HG02571 (cell line): ENCODE results near the gene SEC24D.
"Not testable (repeated sequence)": the region's sequence is repeated elsewhere in the genome, so short reads cannot be mapped to it uniquely, and the experiment has no call there.

Source experiments
- ATAC-seq: cut with Tn5 transposase; IDR thresholded peaks from one replicate; pipeline ENCODE4 v1.9.1; 2021; ENCODE audit warnings: mild to moderate bottlenecking, moderate library complexity; ENCODE audit not compliant: unreplicated experiment

Gene SEC24D

DNA sequence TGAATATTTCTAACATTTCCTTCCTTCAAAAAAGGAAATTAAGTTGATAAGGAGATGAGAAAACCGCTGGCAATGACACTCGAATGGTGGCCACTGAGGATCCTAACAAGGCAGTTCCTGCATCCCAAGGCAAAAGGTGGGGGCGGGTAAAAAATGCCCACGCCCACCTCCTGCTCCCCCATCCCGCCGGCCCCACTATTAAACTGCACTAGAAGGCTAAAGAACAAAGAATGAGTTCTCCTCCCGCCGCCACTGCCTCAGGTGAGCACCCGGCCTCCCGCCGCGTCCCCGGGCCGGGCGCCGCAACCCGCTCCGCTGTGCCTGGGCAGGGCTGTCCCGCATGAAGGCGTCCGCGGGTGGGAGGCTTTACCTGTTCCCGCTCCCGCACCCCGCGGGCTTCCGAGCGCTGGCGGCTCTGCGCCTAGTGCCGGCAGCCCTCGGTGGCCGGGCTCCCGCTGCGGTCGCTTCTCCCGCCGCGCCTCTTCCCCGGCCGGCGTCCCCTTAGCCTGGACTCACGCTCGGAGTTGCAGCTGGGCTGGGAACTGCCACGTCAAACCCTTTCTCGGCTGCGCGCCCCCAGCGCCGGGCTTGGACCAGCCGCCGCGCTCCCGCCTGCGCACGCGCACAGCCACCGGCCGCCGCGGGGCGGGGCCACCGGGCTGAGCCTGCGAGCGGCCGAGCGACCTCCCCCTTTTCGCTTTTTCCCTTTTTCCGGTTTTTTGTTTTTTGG lies at the start of gene SEC24D:
SEC24D (minus strand) TSS at position 556 of the 730 bp plus-strand sequence. CDS start 2,430 bp downstream, outside the sequence.
- ATAC-seq = peak; percentile 56

GRCh38 chr4:118884716-118885115 lies 48.8 kb upstream of the SEC24D start:
- ATAC-seq = no peak

GRCh38 chr4:118883861-118884260 lies 47.9 kb upstream of the SEC24D start:
- no peak for ATAC-seq

DNA sequence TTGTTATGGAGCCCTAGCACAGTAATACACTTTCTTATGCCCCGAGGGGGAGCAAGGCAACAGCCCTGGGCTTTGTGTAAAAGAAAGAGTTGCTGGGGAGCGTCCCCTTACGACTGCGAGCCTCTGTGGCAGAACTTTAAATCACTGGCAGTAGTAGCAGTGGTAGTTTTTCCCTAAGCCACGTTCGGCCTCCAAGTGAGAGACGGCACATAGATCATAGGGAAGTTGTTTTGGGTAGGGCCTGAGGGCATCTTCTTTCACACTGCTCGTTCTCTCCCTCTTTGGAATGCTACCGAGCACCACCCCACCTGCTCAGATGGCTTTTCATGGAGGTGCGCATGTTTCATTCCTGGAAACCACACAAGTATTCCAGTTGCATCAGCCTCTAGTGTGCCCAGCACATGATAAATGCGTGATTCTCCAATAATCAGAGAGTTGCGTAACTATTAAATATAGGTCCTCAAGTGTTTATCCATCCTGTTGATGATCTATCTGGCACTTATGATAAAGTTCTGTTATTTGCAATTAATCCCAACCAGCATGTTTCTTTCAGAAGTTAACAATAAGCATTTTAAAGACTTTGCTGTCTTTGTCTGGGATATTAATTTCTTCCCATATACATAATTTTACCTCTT lies 45.7 kb upstream of the SEC24D start:
- no peak for ATAC-seq

DNA sequence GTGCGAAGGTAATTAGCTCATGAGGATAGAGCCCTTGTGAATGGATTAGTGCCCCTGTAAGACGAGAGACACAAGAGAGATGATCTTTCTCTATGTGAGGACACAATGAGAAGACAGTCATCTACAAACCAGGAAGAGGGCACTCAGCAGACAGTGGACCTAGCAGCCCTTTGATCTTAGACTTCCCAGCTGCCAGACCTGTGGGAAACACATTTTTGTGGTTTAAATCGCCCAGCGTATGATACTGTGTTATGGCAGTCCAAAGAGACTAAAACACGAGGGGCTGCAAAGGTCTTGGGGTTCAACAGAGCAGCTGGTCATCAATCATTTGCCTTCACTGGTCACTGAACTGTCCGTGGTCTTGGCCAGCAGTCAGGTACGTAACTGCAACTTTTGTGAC lies 43.5 kb upstream of the SEC24D start:
- ATAC-seq = no peak

- not testable (repeated sequence) for ATAC-seq
Measured at GRCh38 chr4:118878507-118878906, 42.6 kb upstream of the SEC24D start.

DNA sequence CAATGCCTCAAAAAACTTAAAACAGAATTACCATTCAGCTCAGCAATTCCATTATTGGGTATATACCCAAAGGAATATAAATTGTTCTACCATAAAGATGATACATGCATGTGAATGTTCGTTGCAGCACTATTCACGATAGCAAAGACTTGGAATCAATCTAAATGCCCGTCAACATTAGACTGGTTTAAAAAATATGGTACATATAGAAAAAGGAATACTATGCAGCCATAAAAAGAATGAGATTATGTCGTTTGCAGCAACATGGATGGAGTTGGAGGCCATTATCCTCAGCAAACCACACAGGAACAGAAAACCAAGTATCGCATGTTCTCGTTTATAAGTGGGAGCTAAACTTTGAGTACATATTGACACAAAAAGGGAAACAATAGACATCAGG lies 41.9 kb upstream of the SEC24D start:
- no peak for ATAC-seq

GRCh38 chr4:118872181-118872580 lies 36.3 kb upstream of the SEC24D start:
- no peak for ATAC-seq

DNA sequence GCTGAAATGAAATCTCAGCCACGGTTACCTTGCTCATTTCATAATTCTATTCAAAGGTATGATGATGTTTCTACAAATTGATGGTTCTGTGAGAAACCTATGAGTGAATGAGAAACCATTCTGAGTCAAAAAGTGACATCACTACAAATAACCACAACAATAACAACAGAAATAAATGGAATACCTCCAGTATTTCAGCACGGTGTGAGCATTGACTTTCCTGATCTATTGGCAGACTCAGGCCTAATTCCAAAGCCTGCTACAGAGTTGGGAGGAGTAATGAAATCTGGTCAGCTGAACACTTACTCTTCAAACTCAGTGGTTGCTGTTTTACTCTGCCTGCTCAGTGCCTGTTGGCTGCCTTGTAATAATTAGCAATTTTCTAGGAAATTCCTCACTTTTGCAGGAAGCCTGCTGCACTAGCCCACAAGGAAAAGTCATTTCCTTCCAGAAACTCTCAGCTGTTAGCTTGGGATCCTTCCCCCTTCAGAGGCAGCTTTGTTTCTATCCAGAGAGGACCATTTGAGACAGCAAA lies 33.9 kb upstream of the SEC24D start:
- no peak for ATAC-seq

DNA sequence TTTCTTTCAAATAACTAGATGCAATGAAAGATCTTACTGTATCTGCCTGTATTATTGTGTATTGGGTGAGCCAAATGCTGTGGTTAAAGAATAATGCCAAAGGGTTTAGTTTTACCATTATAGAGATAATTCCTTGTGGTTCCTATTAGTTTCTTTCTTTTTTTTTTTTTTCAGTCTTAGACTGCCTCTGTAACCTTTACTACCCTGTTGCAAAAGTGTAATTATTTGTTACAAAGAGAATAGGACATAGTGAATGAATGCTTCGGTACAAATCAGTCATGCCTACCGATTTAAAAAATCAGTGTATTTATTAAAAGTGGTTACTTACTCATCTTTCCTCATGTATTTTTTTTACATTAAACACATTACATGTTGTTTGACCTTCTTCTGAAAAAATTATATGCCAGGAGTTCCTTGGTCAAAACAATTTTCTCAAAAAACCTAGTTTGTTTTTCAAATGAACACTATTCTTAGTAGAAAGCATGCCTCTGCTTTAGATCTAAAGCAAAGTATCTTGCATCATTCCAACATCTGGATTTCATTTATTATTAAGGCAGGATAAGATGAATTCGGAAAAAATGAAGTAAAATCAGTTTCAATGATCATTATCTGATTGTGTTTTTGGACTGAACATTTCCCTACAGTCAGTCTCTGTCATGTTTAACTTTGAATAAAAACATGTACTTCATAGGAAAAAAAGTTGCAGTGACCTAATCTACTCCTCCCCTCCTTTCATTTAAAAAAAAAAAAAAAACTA lies 31.6 kb upstream of the SEC24D start:
- ATAC-seq = no peak

- ATAC-seq = no peak
Measured at GRCh38 chr4:118866442-118866841, 30.5 kb upstream of the SEC24D start.

DNA sequence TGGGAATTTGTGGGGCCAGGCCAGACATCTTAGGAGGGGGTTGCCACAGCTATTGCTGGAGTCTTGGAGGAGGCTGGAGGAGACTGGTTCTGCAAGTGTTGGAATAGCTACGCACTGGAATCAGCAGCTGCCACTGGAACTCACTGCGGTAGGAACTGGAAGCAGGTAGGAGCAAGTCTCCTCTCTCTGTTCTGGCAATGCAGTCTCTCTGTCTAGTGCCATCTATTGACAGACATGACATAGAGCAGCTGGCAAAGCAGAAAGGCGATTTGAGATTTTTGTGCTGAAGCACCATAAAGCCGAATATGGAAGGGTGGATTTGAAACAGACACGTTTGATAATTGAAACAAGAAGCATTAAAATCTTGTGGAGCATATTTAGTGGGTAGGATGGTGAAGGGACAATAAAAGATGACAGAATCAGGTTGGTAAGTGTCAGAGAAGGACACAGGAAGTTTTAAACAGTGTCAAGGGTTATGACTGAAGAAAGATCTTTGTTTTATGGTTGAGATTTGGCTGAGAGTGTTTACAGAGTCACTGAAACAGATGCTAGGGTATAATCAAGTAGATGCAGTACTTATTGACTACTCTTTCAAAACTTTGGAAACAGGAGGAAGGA lies 29.3 kb upstream of the SEC24D start:
- ATAC-seq = peak; percentile 79

- no peak for ATAC-seq
Measured at GRCh38 chr4:118858779-118859178, 22.9 kb upstream of the SEC24D start.

DNA sequence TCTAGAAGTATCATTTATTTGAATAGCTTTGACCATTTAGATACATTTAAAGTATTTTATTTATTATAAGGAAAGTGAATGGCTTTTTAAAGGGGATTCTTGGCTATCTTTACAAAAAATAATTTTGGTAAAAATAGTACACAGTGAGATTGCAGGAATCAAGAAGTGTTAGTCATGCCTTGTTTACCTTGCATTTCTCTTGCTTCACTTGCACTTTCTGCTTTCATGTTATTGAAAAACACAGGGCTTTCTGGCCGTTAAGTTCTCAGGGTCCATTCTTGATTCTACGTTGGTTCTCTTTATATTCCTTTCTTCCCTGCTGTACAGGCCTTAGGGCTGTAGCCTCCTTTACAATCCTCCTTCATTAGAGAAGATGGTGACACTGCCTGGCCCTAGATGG lies 21.8 kb upstream of the SEC24D start:
- no peak for ATAC-seq

DNA sequence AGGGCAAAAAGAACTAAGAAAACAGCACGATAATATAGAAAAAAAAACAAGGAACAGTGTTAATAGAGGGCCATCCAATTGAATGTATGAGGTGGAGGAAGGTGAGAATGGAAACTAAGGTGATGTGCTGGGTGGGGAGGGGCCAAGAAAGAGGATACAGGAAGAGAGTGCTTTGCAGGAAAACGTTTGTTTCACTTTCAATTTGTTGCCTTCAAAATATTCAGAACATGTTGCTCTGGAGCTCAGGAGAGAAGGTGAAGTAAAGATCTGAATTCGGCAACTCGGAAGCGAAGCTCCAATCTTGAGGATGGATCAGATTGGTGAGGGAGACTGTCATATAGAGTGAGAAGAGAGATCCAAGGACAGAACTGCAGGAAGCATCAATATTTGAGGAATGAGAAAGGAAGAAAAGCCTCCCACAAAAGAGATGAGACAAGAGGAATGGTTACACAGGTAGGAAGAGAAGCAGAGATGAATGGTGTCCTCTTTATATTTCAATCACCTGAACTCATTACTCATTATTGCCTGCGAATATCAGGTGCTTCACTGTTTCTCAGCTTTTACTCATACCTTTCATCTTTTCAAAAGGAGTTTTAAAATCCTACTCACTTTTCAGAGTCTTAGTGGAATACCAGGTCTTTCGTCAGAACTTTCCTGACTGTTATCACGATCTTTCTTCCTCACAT lies 14.7 kb upstream of the SEC24D start:
- ATAC-seq = peak; percentile 94

DNA sequence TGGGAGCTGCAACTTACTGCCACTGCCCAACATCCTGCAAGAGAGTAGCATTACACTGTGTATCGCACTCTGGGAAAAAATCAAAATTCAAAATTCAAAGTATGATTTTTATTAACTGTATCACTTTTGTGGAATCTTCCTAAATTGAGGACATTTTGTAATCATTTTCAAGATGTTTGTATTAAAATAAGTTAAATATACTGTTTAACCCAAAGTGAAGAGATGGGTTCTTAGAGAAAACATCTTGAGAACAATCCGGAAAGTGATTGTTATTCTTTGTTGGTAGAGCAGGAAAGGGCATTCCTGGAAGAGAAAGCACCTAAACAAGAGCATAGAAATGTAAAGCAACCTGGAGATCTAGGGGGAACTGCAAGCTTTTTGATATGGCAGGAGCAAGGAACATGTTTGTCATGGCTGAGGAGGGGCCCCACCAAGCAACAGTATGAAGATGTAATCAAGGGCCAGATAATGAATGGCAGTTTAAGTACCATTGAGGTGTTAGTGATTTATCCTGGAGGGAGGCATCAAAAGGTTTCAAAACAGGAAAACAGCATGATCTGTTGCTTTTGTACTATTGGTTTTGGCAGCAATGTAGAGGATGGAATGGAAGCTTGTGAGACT lies 14.1 kb upstream of the SEC24D start:
- ATAC-seq = no peak

- ATAC-seq = no peak
Measured at GRCh38 chr4:118848901-118849300, 13.0 kb upstream of the SEC24D start.

DNA sequence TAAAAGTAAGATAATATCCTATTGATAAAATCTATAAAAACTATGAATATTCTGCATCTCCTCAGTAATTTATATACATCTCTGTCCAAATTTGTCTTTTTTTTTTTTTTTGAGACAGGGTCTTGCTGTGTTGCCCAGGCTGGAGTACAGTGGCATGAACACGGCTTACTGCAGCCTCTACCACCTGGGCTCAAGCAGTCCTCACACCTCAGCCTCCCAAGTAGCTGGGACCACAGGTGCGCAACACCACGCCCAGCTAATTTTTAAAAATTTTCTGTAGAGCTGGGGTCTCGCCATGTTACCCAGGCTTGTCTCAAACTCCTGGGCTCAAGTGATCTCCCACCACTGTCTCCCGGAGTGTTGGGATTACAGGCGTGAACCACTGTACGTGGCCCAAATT lies 12.3 kb upstream of the SEC24D start:
- no peak for ATAC-seq

DNA sequence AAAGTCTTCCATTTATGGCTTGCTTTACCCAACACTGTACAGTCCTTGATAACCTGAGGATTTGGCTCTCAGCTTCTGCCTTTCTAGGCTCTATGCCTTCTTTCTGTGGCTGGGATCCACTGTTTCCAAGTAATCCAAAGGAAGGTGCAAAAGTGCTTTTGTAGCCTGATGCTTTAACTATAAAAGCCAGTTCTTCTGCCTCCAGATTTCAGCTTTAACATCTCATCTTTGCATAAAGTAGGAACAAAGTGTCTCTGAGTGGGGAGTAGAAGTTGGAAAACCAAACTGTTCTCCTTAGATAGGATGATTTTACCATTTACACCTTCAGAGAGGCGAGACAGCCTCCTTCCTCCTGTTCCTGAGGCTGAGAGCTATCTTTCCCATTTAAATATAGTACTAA lies 11.1 kb upstream of the SEC24D start:
- no peak for ATAC-seq

GRCh38 chr4:118845552-118846050 lies 9.7 kb upstream of the SEC24D start:
- ATAC-seq = no peak
